ENCODE data around the gene ENPP1. TPM values are rescaled to one million over a fixed set of nuclear protein-coding genes. Genes with fewer than 3 reads are reported as not detected.
A peak's percentile ranks its signal among the peaks of the same experiment; 100 is the strongest.

The ENPP1 gene
- total RNA-seq, 6 experiments from 2014 or later: 27.5 to 61.6 (median 45.6) TPM

GRCh38 chr6:131838051-131838450 is 30.2 kb downstream of the ENPP1 start:
- no peaks in the 10 kb centered on the region for H3K27me3 ChIP-seq
- no peak for DNase-seq
- WGBS (ENCODE audit: insufficient coverage, low coverage, low lambda C conversion rate, missing lambda C conversion rate): 58% methylated on average over 1 of the region's 1 CpG
- no peaks in the 10 kb centered on the region for H3K36me3 ChIP-seq
- no peaks in the 10 kb centered on the region for H3K9me3 ChIP-seq
- H3K4me3 ChIP-seq: no peak overlapping the region
- no peak for TF ChIP-seq POLR2A (IDR thresholded peaks at IDR 0.05)
- TF ChIP-seq CTCF (IDR thresholded peaks at IDR 0.05): no peak
- no peak for ATAC-seq
- peaks cover 0 to 38% (median 17%) of the 10 kb centered on the region in 4 donors for H3K4me1 ChIP-seq
- intact Hi-C loops (cut with DNase I): no loop called here
- H3K27ac ChIP-seq: no peak overlapping the region

GRCh38 chr6:131839388-131839787 is 31.6 kb downstream of the ENPP1 start:
- Histone ChIP-seq H3K4me3 (no peak overlapping the region), H3K4me1 (peaks cover 0 to 46% (median 19%) of the 10 kb centered on the region in 4 donors), H3K36me3 (no peaks in the 10 kb centered on the region), H3K27me3 (no peaks in the 10 kb centered on the region), H3K27ac (no peak overlapping the region), H3K9me3 (no peaks in the 10 kb centered on the region)
- ATAC-seq (no peak), DNase-seq (no peak)
- no peak for TF ChIP-seq CTCF (IDR thresholded peaks at IDR 0.05)
- intact Hi-C loops (cut with DNase I): no loop called here

- no peak for TF ChIP-seq CTCF (IDR thresholded peaks at IDR 0.05)
- no peak for TF ChIP-seq POLR2A (IDR thresholded peaks at IDR 0.05)
- no peaks in the 10 kb centered on the region for H3K9me3 ChIP-seq
- H3K4me1 ChIP-seq: peaks cover 0 to 46% (median 18%) of the 10 kb centered on the region in 4 donors
- peak overlapping the region in 2 of 3 donors; percentile 67 to 81 for H3K27ac ChIP-seq
- no peaks in the 10 kb centered on the region for H3K36me3 ChIP-seq
- WGBS (ENCODE audit: insufficient coverage, low coverage, low lambda C conversion rate, missing lambda C conversion rate): 91% methylated on average over 5 of the region's 7 CpGs
- ATAC-seq (no peak), DNase-seq (no peak)
- intact Hi-C loops (cut with DNase I): no loop called here
- no peaks in the 10 kb centered on the region for H3K27me3 ChIP-seq
- no peak overlapping the region for H3K4me3 ChIP-seq
Observed at GRCh38 chr6:131840441-131840840, 32.6 kb downstream of the ENPP1 start.

- H3K36me3 ChIP-seq: no peaks in the 10 kb centered on the region
- 34% methylated on average over 5 of the region's 5 CpGs for WGBS (ENCODE audit: insufficient coverage, low coverage, low lambda C conversion rate, missing lambda C conversion rate)
- peak; percentile 18 to 33 (median 27) for ATAC-seq
- TF ChIP-seq CTCF (IDR thresholded peaks at IDR 0.05) (no peak), POLR2A (IDR thresholded peaks at IDR 0.05) (no peak)
- peak overlapping the region in 1 of 3 donors; percentile 3 for H3K4me3 ChIP-seq
- no peaks in the 10 kb centered on the region for H3K9me3 ChIP-seq
- DNase-seq: no peak
- intact Hi-C loops (cut with DNase I): no loop called here
- H3K27me3 ChIP-seq: no peaks in the 10 kb centered on the region
- peaks cover 0 to 46% (median 17%) of the 10 kb centered on the region in 4 donors for H3K4me1 ChIP-seq
- H3K27ac ChIP-seq: peak overlapping the region in 2 of 3 donors; percentile 67 to 81
Observed at GRCh38 chr6:131840936-131841583, 33.2 kb downstream of the ENPP1 start.
